IMR-90 (cell line): ENCODE data around the gene ADGRB3. TPM values are rescaled to one million over a fixed set of nuclear protein-coding genes. Genes with fewer than 3 reads are reported as not detected.

Experiments used
- ATAC-seq: fragments of 200-7000 bp; cut with Tn5 transposase; 2 replicates; pipeline ENCODE4 v1.9.1; 2020; ENCODE audit warnings: low read depth, mild to moderate bottlenecking, moderate library complexity
- BruUV-seq: library from RNA; stranded (reverse); fragments of 400-500 nt; replicated peaks from 2 replicates; lab custom pipeline; 2021; lab: Mats Ljungman, UMichigan
- CTCF ChIA-PET: fragments of 300-600 bp; formaldehyde crosslinking; extraction: SDS; loops from one replicate; lab custom pipeline; 2021; ENCODE audit warnings: antibody characterized with exemption; lab: Yijun Ruan, JAX
- POLR2A ChIA-PET: fragments of 300-600 bp; sonication (Branson Sonifier 250); formaldehyde crosslinking; loops from one replicate; lab custom pipeline; 2022; ENCODE audit warnings: antibody characterized with exemption; ENCODE audit not compliant: unreplicated experiment; lab: Charles Lee
- DNase-seq: peaks from one replicate; pipeline ENCODE4 v3.0.0; 2013
- H2AFZ ChIP-seq: replicated peaks from 2 replicates; pipeline ENCODE3; 2013; ENCODE audit warnings: low read length, mild to moderate bottlenecking; ENCODE audit not compliant: poor library complexity
- H2AK5ac ChIP-seq: 2 replicates; pipeline ENCODE4 v1.6.1; 2013; ENCODE audit warnings: low read depth, low read length, inconsistent platforms
- H2AK9ac ChIP-seq: replicated peaks from 2 replicates; pipeline ENCODE3; 2013; ENCODE audit warnings: mild to moderate bottlenecking, low read depth, low read length, moderate library complexity; ENCODE audit not compliant: poor library complexity
- H2BK120ac ChIP-seq: 2 replicates; pipeline ENCODE4 v1.6.1; 2013; ENCODE audit warnings: low read depth, low read length, inconsistent platforms
- H2BK15ac ChIP-seq: 3 replicates; pipeline ENCODE4 v1.6.1; 2013; ENCODE audit warnings: low read depth, low read length, inconsistent platforms
- H2BK20ac ChIP-seq: 2 replicates; pipeline ENCODE4 v1.6.1; 2013; ENCODE audit warnings: low read depth, mild to moderate bottlenecking, inconsistent platforms, low read length, moderate library complexity
- H2BK5ac ChIP-seq: 2 replicates; pipeline ENCODE4 v1.6.1; 2013; ENCODE audit warnings: mild to moderate bottlenecking, low read depth, low read length, inconsistent platforms; ENCODE audit not compliant: poor library complexity, severe bottlenecking
- H3K14ac ChIP-seq: replicated peaks from 2 replicates; pipeline ENCODE4 v1.6.1; 2013; ENCODE audit warnings: low read depth, low read length, inconsistent platforms
- H3K18ac ChIP-seq: 2 replicates; pipeline ENCODE4 v1.6.1; 2013; ENCODE audit warnings: low read depth, low read length, control low read depth
- H3K23ac ChIP-seq: 2 replicates; pipeline ENCODE4 v1.6.1; 2013; ENCODE audit warnings: low read depth, low read length, inconsistent platforms
- H3K27ac ChIP-seq: 2 replicates; pipeline ENCODE4 v1.5.1; 2013; ENCODE audit warnings: mild to moderate bottlenecking, control low read depth, low read length; ENCODE audit not compliant: insufficient read depth
- H3K27me3 ChIP-seq: 2 replicates; pipeline ENCODE4 v1.6.1; 2013; ENCODE audit warnings: low read length; ENCODE audit not compliant: control insufficient read depth, insufficient read depth
- H3K36me3 ChIP-seq: 2 replicates; pipeline ENCODE4 v1.6.1; 2013; ENCODE audit warnings: low read length, mixed read lengths; ENCODE audit not compliant: control insufficient read depth, insufficient read depth
- H3K4ac ChIP-seq: 2 replicates; pipeline ENCODE4 v1.6.1; 2013; ENCODE audit warnings: low read depth, low read length, inconsistent platforms
- H3K4me1 ChIP-seq: 2 replicates; pipeline ENCODE4 v1.6.1; 2013; ENCODE audit warnings: low read length, mixed read lengths; ENCODE audit not compliant: control insufficient read depth, insufficient read depth
- H3K4me2 ChIP-seq: 2 replicates; pipeline ENCODE4 v1.6.1; 2013; ENCODE audit warnings: low read depth, mild to moderate bottlenecking, control low read depth, low read length, moderate library complexity
- H3K4me3 ChIP-seq: 2 replicates; pipeline ENCODE4 v1.5.1; 2013; ENCODE audit warnings: low read depth, mild to moderate bottlenecking, control low read depth, low read length, moderate library complexity; ENCODE audit not compliant: insufficient read depth
- H3K56ac ChIP-seq: 2 replicates; pipeline ENCODE4 v1.6.1; 2013; ENCODE audit warnings: low read length, inconsistent platforms; ENCODE audit not compliant: insufficient read depth; ENCODE audit errors: extremely low read depth
- H3K79me1 ChIP-seq, 2 experiments: 2 replicates each; pipeline ENCODE4 v1.6.1; 2013; ENCODE audit warnings: low read length in 2 of 2, inconsistent platforms in 1 of 2, low read depth in 1 of 2
- H3K9ac ChIP-seq: 2 replicates; pipeline ENCODE4 v1.6.1; 2013; ENCODE audit warnings: low read depth, low read length, control low read depth
- H3K9me1 ChIP-seq: 2 replicates; pipeline ENCODE4 v1.6.1; 2013; ENCODE audit warnings: low read length, inconsistent platforms; ENCODE audit not compliant: insufficient read depth
- H3K9me3 ChIP-seq: 2 replicates; pipeline ENCODE4 v1.6.1; 2013; ENCODE audit warnings: low read length; ENCODE audit not compliant: control insufficient read depth, insufficient read depth
- H4K20me1 ChIP-seq: 2 replicates; pipeline ENCODE4 v1.6.1; 2013; ENCODE audit warnings: low read length, inconsistent platforms; ENCODE audit not compliant: insufficient read depth
- H4K5ac ChIP-seq: 2 replicates; pipeline ENCODE4 v1.6.1; 2013; ENCODE audit warnings: mild to moderate bottlenecking, low read depth, low read length, control low read depth
- H4K8ac ChIP-seq, 2 experiments: 2 replicates each; pipeline ENCODE4 v1.6.1; 2013; ENCODE audit warnings: low read depth in 2 of 2, low read length in 2 of 2, control low read depth in 1 of 2, inconsistent platforms in 1 of 2
- H4K91ac ChIP-seq: 2 replicates; pipeline ENCODE4 v1.6.1; 2013; ENCODE audit warnings: low read depth, low read length, inconsistent platforms; ENCODE audit not compliant: insufficient read depth
- BHLHE40 ChIP-seq: fragments of 150-350 bp; IDR thresholded peaks from 2 replicates; pipeline ENCODE4 v1.6.1; 2016; ENCODE audit warnings: mild to moderate bottlenecking, low read depth, low read length
- CHD1 ChIP-seq: IDR thresholded peaks from 2 replicates; pipeline ENCODE4 v1.6.1; 2012; ENCODE audit warnings: low read depth, low read length, improper control_type of control experiment
- FOS ChIP-seq: fragments of 150-350 bp; IDR thresholded peaks from 2 replicates; pipeline ENCODE4 v1.6.1; 2016; ENCODE audit warnings: low read depth, low read length
- MAZ ChIP-seq: IDR thresholded peaks from 2 replicates; pipeline ENCODE4 v1.6.1; 2012; ENCODE audit warnings: low read depth, mild to moderate bottlenecking, low read length, improper control_type of control experiment, moderate library complexity, borderline replicate concordance
- MXI1 ChIP-seq: IDR thresholded peaks from 2 replicates; pipeline ENCODE4 v1.6.1; 2012; ENCODE audit warnings: low read depth, mild to moderate bottlenecking, low read length, moderate library complexity, borderline replicate concordance
- POLR2A ChIP-seq: IDR thresholded peaks from 2 replicates; pipeline ENCODE4 v1.6.1; 2012; ENCODE audit warnings: mild to moderate bottlenecking, low read depth, low read length
- RFX5 ChIP-seq: IDR thresholded peaks from 2 replicates; pipeline ENCODE4 v1.8.0; 2012; ENCODE audit warnings: low read depth, mild to moderate bottlenecking, low read length, moderate library complexity
- SMC3 ChIP-seq: fragments of 150-350 bp; IDR thresholded peaks from 2 replicates; pipeline ENCODE4 v1.6.1; 2016; ENCODE audit warnings: low read depth, mild to moderate bottlenecking, antibody characterized with exemption, low read length, moderate library complexity
- WGBS, 2 experiments: methylation state at CpG; one replicate each; pipeline versions ENCODE4 v1.1.5 to v1.1.7; 2013; ENCODE audit warnings: missing lambda C conversion rate in 2 of 2; ENCODE audit not compliant: insufficient read length in 1 of 2; ENCODE audit errors: extremely low coverage in 2 of 2; 5-methylcytosine and 5-hydroxymethylcytosine counted together
- dilution Hi-C: fragments of 300-500 bp; cut with HindIII; formaldehyde crosslinking; loops from one replicate; pipeline ENCODE4 v1.14.3; 2018; ENCODE audit warnings: low sequenced_read_pairs; ENCODE audit not compliant: unreplicated experiment
- in situ Hi-C: fragments of 300-500 bp; cut with MboI; formaldehyde crosslinking; loops from 3 replicates; pipeline ENCODE4 v1.14.3; 2019; ENCODE audit warnings: low sequenced_read_pairs, inconsistent platforms, mixed read lengths
- intact Hi-C: fragments of 100-400 bp; cut with micrococcal nuclease; formaldehyde crosslinking; loops from 2 replicates; pipeline ENCODE4 v1.10.0; 2022
- polyA plus RNA-seq, 3 experiments: library from polyadenylated mRNA; depleted of rRNA; stranded (reverse); fragments of >200 nt; gene quantifications; 2 replicates each; pipeline ENCODE4 v1.2.3, GENCODE V29; 2012; ENCODE audit warnings: low replicate concordance in 1 of 3
- total RNA-seq: library from RNA; depleted of rRNA; stranded (reverse); fragments of >200 nt; gene quantifications from 2 replicates; pipeline ENCODE4 v1.2.3, GENCODE V29; 2012
- TF ChIP-seq, protein P1 (sequence below): conservative IDR thresholded peaks from 2 replicates; pipeline ENCODE4 v1.5.1; 2012; ENCODE audit warnings: mild to moderate bottlenecking, low read depth, low read length, improper control_type of control experiment
- TF ChIP-seq, protein P2 (sequence below): fragments of 150-350 bp; IDR thresholded peaks from 2 replicates; pipeline ENCODE4 v1.6.1; 2017; ENCODE audit warnings: mild to moderate bottlenecking, antibody characterized with exemption, low read length, low read depth

ADGRB3 gene
- total and polyA plus RNA-seq, 2 of the 4 experiments (the other 2 are of a cell fraction) = not detected

DNA sequence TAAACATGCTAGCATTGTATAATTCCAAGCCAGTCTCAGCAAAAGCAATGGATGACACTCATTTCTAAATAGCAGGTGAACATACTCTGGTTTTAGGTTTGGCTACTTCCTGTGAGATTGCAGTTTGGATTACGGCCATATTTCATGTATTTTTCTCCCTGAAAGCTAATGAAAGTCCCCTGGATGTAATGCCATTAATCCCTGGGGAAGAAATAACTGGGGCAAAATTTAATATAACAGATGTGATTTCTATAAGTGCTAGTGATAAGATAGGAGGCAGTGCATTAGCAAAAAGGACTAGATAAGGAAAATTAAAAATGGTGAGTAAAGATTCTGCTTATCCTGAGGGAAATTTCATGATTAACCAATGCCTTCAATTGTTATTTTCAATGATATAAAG, 238.2 kb downstream of the ADGRB3 start:
- ATAC-seq (no peak), DNase-seq (no peak)
- BruUV-seq = no TSS peak
- no peaks in the 10 kb centered on the region for H3K9me3 ChIP-seq
- no peaks in the 10 kb centered on the region for H4K20me1 ChIP-seq
- H4K91ac ChIP-seq = no peak overlapping the region
- H3K14ac ChIP-seq = no peak overlapping the region
- H3K36me3 ChIP-seq = no peaks in the 10 kb centered on the region
- intact Hi-C loops = no loop called here
- no peaks in the 10 kb centered on the region for H3K9me1 ChIP-seq
- no peak overlapping the region for H3K4me3 ChIP-seq
- no CpG with 5 or more reads among the region's 1 CpG for WGBS, 2 experiments
- H2AK5ac ChIP-seq = no peak overlapping the region
- no peak overlapping the region for H2AK9ac ChIP-seq
- H3K56ac ChIP-seq = no peak overlapping the region
- H4K8ac ChIP-seq = no peak overlapping the region
- no peaks in the 10 kb centered on the region for H3K79me1 ChIP-seq
- dilution Hi-C loops = no loop called here
- H2BK20ac ChIP-seq = no peak overlapping the region
- H3K4me1 ChIP-seq = no peaks in the 10 kb centered on the region
- H2BK15ac ChIP-seq = no peak overlapping the region
- TF ChIP-seq CHD1 (no peak), RFX5 (no peak), SMC3 (no peak), MAZ (no peak), BHLHE40 (no peak), FOS (no peak), MXI1 (no peak), POLR2A (no peak)
- TF ChIP-seq, protein P1, sequence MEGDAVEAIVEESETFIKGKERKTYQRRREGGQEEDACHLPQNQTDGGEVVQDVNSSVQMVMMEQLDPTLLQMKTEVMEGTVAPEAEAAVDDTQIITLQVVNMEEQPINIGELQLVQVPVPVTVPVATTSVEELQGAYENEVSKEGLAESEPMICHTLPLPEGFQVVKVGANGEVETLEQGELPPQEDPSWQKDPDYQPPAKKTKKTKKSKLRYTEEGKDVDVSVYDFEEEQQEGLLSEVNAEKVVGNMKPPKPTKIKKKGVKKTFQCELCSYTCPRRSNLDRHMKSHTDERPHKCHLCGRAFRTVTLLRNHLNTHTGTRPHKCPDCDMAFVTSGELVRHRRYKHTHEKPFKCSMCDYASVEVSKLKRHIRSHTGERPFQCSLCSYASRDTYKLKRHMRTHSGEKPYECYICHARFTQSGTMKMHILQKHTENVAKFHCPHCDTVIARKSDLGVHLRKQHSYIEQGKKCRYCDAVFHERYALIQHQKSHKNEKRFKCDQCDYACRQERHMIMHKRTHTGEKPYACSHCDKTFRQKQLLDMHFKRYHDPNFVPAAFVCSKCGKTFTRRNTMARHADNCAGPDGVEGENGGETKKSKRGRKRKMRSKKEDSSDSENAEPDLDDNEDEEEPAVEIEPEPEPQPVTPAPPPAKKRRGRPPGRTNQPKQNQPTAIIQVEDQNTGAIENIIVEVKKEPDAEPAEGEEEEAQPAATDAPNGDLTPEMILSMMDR = no peak
- TF ChIP-seq, protein P2, sequence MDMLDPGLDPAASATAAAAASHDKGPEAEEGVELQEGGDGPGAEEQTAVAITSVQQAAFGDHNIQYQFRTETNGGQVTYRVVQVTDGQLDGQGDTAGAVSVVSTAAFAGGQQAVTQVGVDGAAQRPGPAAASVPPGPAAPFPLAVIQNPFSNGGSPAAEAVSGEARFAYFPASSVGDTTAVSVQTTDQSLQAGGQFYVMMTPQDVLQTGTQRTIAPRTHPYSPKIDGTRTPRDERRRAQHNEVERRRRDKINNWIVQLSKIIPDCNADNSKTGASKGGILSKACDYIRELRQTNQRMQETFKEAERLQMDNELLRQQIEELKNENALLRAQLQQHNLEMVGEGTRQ = no peak
- H3K23ac ChIP-seq = no peak overlapping the region
- in situ Hi-C loops = no loop called here
- no peak overlapping the region for H3K4ac ChIP-seq
- H3K27me3 ChIP-seq = no peaks in the 10 kb centered on the region
- H3K4me2 ChIP-seq = no peak overlapping the region
- no peak overlapping the region for H3K27ac ChIP-seq
- ChIA-PET CTCF (no interaction called here), POLR2A (no interaction called here)
- H4K5ac ChIP-seq = no peak overlapping the region
- H3K9ac ChIP-seq = no peak overlapping the region
- no peak overlapping the region for H2BK120ac ChIP-seq
- H3K18ac ChIP-seq = no peak overlapping the region
- H2BK5ac ChIP-seq = no peak overlapping the region
- no peak overlapping the region for H2AFZ ChIP-seq
